H1 (cell line): ENCODE results near the gene MANEAL. TPM values are rescaled to one million over a fixed set of nuclear protein-coding genes. Genes with fewer than 3 reads are reported as not detected.

Experiments
- CEBPB ChIP-seq: IDR thresholded peaks from 2 replicates; pipeline ENCODE4 v1.6.1; 2012; ENCODE audit warnings: low read depth, low read length
- CREB1 ChIP-seq: IDR thresholded peaks from 2 replicates; pipeline ENCODE4 v1.6.1; 2012; ENCODE audit warnings: inconsistent platforms
- GTF2F1 ChIP-seq: IDR thresholded peaks from 2 replicates; pipeline ENCODE4 v1.6.1; 2012; ENCODE audit warnings: low read depth, low read length, improper control_type of control experiment, borderline replicate concordance
- HDAC6 ChIP-seq: IDR thresholded peaks from one replicate; pipeline ENCODE4 v1.7.1; 2012; ENCODE audit warnings: low read depth, mild to moderate bottlenecking, inconsistent platforms, low read length, moderate library complexity
- NRF1 ChIP-seq: IDR thresholded peaks from 2 replicates; pipeline ENCODE4 v1.6.1; 2011; ENCODE audit warnings: mild to moderate bottlenecking, low read depth, low read length, improper control_type of control experiment
- POLR2A ChIP-seq, 2 experiments: IDR thresholded peaks; 1 replicate in 1 of 2; 2 replicates in 1 of 2; pipeline ENCODE4 v1.6.1; 2011; ENCODE audit warnings: low read depth in 2 of 2, low read length in 2 of 2, mild to moderate bottlenecking in 2 of 2; ENCODE audit errors: control extremely low read depth in 1 of 2
- POU5F1 ChIP-seq: IDR thresholded peaks from 2 replicates; pipeline ENCODE4 v1.6.1; 2011; ENCODE audit warnings: low read depth, mild to moderate bottlenecking, low read length, moderate library complexity
- RBBP5 ChIP-seq: IDR thresholded peaks from 2 replicates; pipeline ENCODE4 v1.7.1; 2012; ENCODE audit warnings: low read depth, mild to moderate bottlenecking, inconsistent platforms, low read length, moderate library complexity, borderline replicate concordance
- SP4 ChIP-seq: IDR thresholded peaks from 2 replicates; pipeline ENCODE4 v1.6.1; 2012; ENCODE audit warnings: low read length, inconsistent platforms
- TAF7 ChIP-seq: optimal IDR thresholded peaks from 2 replicates; pipeline ENCODE3; 2011; ENCODE audit warnings: low read depth, mild to moderate bottlenecking, inconsistent platforms, low read length, moderate library complexity, borderline replicate concordance
- polyA plus RNA-seq, 7 experiments: library from polyadenylated mRNA; depleted of rRNA in 3 of 7; stranded (reverse) in 5 of 7; unstranded in 2 of 7; fragments of >200 nt in 5 of 7; fragments of 200-250 nt in 2 of 7; gene quantifications; 1 replicate in 5 of 7; 2 replicates in 1 of 7; 4 replicates in 1 of 7; pipeline versions ENCODE4 v1.2.1 to v1.2.3, GENCODE V29; 2011 to 2013; ENCODE audit warnings: missing spikeins in 2 of 7, mixed read lengths in 2 of 7
- total RNA-seq: library from RNA; stranded (reverse); fragmentation: NEBNext Ultra II Directional; extraction: Animal tissue kit (Norgen Biotek cat#: 25700); gene quantifications from 2 replicates; pipeline ENCODE4 v1.2.1, GENCODE V29; 2021
- TF ChIP-seq, protein P1 (sequence below): fragments of 300-600 bp; sonication (generic); IDR thresholded peaks from 2 replicates; pipeline ENCODE4 v1.7.1; 2012; ENCODE audit warnings: low read length, moderate library complexity, mild to moderate bottlenecking, inconsistent platforms; ENCODE audit not compliant: insufficient replicate concordance

The MANEAL gene
- total and polyA plus RNA-seq, 2 of the 8 experiments (the other 6 are each of a cell fraction or from before 2014, with no cell fraction given) = 4.8 to 7.2 TPM

DNA sequence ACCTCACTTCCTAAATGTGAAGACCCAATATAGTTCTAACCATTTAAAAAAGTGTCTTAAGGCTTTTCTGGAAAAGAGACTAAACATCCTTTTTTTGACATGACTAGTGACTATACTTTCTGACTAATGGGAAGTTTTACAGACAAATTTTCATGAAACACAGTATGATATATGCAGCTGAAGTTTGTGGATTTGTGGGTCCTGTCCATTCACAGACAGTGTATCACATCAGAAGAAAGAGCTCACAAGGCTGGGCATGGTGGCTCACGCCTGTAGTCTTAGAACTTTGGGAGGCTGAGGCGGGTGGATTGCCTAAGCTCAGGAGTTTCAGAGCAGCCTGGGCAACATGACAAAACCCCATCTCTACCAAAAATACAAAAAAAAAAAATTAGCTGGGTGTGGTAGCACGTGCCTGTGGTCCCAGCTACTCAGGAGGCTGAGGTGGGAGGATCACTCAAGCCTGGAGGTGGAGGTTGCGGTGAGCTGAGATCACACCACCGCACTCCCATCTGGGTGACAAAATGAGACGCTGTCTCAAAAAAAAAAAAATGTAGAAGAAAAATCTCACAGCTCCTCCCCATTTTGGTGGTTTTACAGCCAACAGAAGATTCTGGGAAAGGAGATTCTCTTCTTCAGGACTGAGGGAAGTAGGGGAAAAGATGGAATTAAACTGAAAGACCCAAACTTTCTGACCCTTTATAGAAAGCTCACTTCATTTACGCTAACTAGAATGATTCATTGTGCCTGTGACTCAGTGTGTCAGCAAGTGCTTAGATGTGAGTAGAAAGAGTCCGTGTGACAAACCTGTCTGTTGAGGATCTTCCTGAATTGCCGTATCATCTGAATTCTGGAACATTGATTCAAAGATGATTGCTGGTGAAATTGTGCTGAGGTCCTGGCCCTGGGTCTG is 29.5 kb downstream of the MANEAL start (continued):
- no peak for TF ChIP-seq TAF7
- no peak for TF ChIP-seq CEBPB
- TF ChIP-seq, protein P1, sequence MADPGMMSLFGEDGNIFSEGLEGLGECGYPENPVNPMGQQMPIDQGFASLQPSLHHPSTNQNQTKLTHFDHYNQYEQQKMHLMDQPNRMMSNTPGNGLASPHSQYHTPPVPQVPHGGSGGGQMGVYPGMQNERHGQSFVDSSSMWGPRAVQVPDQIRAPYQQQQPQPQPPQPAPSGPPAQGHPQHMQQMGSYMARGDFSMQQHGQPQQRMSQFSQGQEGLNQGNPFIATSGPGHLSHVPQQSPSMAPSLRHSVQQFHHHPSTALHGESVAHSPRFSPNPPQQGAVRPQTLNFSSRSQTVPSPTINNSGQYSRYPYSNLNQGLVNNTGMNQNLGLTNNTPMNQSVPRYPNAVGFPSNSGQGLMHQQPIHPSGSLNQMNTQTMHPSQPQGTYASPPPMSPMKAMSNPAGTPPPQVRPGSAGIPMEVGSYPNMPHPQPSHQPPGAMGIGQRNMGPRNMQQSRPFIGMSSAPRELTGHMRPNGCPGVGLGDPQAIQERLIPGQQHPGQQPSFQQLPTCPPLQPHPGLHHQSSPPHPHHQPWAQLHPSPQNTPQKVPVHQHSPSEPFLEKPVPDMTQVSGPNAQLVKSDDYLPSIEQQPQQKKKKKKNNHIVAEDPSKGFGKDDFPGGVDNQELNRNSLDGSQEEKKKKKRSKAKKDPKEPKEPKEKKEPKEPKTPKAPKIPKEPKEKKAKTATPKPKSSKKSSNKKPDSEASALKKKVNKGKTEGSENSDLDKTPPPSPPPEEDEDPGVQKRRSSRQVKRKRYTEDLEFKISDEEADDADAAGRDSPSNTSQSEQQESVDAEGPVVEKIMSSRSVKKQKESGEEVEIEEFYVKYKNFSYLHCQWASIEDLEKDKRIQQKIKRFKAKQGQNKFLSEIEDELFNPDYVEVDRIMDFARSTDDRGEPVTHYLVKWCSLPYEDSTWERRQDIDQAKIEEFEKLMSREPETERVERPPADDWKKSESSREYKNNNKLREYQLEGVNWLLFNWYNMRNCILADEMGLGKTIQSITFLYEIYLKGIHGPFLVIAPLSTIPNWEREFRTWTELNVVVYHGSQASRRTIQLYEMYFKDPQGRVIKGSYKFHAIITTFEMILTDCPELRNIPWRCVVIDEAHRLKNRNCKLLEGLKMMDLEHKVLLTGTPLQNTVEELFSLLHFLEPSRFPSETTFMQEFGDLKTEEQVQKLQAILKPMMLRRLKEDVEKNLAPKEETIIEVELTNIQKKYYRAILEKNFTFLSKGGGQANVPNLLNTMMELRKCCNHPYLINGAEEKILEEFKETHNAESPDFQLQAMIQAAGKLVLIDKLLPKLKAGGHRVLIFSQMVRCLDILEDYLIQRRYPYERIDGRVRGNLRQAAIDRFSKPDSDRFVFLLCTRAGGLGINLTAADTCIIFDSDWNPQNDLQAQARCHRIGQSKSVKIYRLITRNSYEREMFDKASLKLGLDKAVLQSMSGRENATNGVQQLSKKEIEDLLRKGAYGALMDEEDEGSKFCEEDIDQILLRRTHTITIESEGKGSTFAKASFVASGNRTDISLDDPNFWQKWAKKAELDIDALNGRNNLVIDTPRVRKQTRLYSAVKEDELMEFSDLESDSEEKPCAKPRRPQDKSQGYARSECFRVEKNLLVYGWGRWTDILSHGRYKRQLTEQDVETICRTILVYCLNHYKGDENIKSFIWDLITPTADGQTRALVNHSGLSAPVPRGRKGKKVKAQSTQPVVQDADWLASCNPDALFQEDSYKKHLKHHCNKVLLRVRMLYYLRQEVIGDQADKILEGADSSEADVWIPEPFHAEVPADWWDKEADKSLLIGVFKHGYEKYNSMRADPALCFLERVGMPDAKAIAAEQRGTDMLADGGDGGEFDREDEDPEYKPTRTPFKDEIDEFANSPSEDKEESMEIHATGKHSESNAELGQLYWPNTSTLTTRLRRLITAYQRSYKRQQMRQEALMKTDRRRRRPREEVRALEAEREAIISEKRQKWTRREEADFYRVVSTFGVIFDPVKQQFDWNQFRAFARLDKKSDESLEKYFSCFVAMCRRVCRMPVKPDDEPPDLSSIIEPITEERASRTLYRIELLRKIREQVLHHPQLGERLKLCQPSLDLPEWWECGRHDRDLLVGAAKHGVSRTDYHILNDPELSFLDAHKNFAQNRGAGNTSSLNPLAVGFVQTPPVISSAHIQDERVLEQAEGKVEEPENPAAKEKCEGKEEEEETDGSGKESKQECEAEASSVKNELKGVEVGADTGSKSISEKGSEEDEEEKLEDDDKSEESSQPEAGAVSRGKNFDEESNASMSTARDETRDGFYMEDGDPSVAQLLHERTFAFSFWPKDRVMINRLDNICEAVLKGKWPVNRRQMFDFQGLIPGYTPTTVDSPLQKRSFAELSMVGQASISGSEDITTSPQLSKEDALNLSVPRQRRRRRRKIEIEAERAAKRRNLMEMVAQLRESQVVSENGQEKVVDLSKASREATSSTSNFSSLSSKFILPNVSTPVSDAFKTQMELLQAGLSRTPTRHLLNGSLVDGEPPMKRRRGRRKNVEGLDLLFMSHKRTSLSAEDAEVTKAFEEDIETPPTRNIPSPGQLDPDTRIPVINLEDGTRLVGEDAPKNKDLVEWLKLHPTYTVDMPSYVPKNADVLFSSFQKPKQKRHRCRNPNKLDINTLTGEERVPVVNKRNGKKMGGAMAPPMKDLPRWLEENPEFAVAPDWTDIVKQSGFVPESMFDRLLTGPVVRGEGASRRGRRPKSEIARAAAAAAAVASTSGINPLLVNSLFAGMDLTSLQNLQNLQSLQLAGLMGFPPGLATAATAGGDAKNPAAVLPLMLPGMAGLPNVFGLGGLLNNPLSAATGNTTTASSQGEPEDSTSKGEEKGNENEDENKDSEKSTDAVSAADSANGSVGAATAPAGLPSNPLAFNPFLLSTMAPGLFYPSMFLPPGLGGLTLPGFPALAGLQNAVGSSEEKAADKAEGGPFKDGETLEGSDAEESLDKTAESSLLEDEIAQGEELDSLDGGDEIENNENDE = no peak
- no peak for TF ChIP-seq POU5F1
- TF ChIP-seq GTF2F1 = no peak
- TF ChIP-seq RBBP5 = no peak
- no peak for TF ChIP-seq NRF1
- TF ChIP-seq CREB1 = no peak
- TF ChIP-seq POLR2A (IDR thresholded peaks at IDR 0.05; ENCODE audit: control extremely low read depth in 1 of 2, low read depth in 2 of 2, low read length in 2 of 2) = no peak
- no peak for TF ChIP-seq HDAC6
- TF ChIP-seq SP4 = no peak
